HG02852 (cell line): ENCODE data around the gene IP6K1.
"Not testable (repeated sequence)": the region's sequence is repeated elsewhere in the genome, so short reads cannot be mapped to it uniquely, and the experiment has no call there.

Experiments
- ATAC-seq: cut with Tn5 transposase; IDR thresholded peaks from one replicate; pipeline ENCODE4 v1.9.1; 2021; ENCODE audit warnings: mild to moderate bottlenecking, moderate library complexity; ENCODE audit not compliant: unreplicated experiment

IP6K1 gene

DNA sequence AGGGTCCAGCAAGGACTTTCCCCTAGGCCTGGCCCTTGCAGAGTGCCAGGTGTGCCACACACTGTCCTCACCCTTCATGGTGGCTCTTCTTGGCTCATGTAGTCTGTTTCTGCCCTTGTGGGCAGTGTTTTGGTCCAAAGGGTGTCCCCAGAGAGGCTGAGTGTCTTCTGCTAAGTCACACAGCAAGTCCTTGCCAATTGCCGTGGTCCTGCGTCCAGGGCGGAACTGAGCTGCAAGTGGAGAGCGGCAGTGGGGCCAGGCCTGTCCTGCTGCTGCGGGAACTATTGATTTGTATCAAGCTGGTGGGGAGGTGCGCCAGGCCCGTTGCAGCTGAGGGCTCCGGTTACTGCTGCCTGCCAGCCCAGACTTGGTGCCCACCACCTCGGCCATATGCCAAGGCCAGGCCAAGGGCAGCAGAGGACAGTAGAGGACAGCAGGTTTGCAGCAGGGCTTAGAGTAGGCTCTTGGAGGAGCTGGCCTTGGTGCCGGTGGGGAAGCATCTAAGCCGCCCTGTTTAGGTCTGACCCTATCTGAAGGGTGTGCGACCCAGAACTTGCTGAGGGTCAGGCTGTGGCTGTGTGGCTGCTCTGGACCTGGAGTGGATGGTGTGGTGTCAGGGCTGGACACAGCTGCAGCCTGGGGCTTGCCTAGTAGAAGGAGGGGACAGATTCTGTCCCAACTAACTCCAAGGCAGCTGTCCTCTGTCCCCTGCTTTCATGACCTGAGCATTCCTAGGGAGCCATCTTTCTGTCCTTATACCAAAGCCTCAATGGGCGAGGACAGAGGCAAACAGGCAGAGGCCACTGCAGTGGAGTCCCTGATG is 71.4 kb downstream of the IP6K1 start:
- no peak for ATAC-seq

DNA sequence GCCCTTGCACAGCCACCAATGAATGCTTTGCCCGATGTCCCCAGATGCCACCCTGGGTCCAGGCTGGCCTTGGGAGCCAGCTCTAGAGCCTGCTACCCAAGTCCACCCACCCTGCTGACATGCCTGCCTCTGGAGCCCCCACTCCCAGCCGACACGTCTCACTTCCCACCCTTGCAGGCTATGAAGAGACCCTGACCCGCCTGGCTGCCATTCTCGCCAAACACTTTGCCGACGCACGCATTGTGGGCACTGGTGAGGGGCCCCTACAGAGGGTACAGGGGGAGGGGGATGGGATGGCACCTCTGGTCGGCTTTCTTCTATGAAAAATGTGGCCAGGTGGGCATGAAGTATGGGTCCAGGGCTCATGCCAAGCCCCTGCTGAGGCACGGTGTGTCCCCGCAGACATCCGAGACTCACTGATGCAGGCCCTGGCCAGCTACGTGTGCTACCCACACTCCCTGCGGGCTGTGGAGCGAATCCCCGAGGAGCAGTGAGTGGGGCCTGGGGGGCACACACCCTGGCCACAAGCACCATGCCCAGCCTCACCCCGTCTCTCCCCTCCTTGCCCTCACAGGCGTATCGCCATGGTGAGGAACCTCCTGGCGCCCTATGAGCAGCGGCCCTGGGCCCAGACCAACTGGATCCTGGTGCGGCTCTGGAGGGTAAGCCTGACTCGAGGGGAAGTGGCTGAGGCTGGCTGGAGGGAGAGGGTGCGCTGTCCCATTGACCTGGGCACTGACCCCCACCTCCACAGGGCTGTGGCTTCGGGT is 72.8 kb downstream of the IP6K1 start:
- ATAC-seq = no peak

DNA sequence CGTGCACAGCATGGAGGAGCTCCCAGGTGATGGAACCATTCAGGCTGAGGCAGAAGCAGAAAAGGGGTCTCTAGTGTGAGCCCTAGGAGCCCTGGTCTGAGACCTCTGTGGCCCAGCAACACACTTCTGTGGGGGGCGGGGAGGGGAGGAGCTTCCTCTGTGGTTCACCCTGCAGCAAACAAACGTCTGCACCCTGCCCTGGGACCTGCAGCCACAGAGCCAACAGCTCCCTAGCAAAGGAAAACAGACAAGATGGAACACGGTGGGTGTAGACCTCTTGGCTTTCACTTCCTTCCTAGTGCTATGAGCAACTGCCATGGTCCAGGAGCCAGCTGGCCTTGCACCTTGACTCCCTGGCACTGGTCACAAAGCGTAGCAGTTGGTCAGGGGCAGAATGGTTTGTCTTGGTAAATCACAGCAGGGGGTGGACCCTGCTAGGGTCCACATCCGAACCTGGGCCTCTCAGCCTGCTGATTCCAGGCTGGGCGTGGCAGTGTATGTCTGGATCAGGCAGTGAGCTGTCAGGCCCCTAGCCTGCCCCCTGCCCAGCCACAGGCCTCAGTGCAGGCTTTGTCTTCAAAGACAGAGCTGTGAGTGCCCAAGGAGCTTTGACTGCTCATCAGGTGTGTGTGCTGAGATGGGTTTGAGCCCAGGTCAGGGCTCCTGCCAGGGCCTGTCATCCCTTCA is 73.6 kb downstream of the IP6K1 start:
- no peak for ATAC-seq

DNA sequence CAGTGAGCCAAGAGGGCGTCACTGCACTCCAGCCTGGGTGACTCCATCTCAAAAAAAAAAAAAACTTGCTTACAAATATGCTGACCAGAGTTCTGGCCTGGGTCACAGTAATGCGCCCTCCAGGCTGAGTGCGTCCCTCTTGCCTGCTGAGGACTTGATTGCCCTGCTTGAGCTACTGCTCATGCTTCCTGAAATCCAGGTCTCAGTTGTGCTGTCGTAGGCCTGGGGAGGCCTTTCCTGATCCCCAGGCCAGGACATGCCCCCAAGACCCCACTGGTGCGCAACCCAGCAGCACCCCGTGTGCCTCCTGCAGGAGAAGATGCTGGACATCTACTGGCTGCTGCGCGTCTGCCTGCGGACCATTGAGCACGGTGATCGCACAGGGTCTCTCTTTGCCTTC is 74.2 kb downstream of the IP6K1 start:
- ATAC-seq = no peak

DNA sequence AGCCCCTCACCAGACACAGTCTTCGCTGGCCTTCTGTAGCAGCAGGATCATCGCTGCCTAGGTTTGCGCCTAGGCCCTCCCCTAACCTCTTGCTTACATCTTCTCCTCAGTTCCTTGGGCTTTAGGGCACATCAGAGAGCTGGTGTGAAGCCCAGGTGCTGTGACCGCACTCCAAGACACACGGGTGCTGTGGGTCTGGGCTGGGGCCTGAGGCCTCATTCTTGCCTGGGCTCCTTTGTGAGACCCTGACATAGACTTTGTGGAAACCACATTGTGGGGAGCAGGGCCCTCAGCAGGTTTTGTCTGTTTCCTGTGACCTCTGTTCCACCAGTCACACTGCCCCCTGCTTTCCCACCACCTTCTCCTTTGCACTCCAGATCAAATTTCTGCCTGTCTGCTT is 74.9 kb downstream of the IP6K1 start:
- ATAC-seq = no peak

DNA sequence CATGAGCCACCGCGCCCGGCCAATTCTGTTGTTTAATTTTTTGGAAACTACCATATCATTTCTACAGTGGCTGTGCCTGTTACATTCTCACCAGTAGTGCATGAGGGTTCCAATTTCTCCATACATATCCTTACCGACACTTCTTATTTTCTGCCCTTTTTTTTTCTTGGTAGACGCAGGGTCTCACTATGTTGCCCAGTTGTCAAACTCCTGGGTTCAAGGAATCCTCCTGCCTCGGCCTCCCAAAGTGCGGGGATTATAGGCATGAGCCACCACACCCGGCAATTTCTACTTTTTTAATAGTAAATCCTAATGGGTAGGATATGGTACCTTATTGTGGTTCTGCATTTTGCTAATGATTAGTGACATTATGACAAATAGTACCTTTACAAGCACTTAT is 76.5 kb downstream of the IP6K1 start:
- ATAC-seq = no peak

DNA sequence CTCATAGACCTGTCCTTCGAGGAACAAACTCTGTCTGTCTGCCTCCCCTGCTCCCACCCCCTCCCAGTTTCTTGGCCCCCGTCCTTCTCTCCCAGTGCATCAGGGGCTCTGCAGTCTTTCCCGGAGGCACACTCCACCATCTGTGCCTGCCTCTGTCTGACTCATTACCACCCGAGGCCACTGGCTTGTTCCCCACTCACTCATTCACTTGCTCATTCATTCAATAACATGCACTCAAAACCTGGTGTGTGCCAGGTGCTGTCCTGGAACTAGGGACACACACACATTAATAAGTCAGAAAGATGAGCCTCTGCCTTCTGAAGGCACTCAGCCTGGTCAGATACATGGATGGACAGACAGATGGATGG is 79.2 kb downstream of the IP6K1 start:
- no peak for ATAC-seq

DNA sequence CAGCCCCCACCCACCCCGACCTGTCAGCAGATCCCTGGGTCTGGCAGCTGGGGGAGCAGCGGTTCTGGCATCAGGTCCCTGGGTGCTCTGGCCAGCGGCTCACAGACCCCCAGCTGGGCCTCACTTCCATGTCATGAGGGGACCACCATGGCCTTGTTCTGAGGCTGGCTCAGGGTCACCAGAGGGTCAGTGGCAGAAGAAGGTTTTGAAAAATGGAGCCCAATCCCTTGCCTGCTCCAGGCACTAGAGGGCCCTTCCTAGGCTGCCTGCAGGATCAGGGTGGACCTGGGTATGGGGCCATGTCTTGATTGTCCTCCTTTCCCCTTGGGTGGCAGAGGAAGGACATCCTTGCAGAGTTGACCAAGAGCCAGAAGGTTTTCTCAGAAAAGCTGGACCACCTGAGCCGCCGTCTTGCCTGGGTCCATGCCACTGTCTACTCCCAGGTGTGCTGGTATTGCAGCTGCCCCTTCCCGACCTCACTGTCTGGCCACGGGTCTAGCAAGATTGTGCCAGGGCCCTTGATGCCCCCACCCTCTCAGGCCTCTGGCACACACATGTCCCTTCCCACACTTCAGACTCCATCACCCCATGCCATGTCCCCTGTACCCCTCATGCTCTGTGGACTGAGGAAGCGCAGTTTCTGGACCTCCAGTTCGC is 79.8 kb downstream of the IP6K1 start:
- ATAC-seq = no peak

DNA sequence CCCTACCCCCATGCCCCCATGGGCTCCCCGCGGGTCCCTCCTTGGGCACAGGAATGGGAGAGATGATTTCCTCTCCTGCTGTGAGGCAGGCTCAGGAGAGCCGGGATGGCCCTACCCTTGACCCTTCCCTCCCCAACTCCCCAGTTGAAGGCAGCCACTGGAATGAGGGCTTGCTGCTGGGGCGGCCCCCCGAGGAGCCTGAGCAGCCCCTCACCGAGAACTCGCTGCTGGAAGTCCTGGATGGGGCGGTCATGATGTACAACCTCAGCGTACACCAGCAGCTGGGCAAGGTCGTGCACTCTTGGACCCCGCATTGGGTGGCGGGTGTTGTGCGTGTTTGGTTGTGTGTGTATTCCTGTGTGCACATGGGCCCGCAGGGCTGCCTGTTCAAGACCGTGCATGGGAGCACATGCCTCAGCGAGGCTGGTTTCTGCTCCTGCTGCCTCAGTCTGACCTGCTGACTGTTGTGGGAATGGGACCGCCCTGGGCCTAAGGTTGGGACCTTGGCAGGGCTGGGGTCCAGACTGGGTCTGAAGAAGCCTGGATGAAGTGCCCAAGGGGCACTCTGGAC is 80.9 kb downstream of the IP6K1 start:
- no peak for ATAC-seq

DNA sequence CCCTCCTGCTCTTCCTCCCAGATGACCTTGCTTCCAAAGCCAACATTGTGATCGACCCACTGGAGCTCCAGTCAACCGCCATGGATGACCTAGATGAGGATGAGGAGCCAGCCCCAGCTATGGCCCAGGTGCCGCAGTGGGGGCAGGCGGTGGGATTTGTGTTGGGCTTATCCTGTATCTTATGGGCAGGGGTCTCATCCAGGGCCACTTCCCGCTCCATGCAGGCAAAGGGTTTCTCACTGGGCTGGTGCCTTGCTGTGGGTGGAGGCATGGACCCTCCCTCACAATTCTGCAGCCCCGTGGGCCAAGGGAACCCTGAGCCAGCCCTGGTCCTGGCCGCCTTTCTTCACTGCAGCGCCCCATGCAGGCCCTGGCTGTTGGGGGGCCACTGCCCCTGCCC is 81.7 kb downstream of the IP6K1 start:
- no peak for ATAC-seq

DNA sequence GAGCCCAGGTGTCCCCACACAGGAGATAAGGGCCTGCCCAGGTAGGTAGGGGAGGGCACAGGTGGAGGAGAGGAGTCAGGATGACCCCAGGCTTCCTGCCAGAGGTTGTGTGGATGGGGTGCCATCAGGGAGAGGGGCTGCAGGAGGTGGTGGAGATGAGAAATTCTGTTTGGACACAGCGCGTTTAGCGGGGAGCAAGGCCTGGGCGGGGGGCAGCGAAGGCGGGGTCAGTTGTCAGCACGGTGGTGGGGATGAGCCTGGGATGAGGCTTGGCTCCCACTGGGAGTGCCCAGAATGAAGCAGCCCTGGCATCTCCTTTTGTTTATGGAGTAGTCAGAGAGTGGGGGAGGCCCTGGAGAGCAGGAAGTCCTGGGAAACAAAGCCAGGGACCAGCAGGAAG is 82.4 kb downstream of the IP6K1 start:
- no peak for ATAC-seq

DNA sequence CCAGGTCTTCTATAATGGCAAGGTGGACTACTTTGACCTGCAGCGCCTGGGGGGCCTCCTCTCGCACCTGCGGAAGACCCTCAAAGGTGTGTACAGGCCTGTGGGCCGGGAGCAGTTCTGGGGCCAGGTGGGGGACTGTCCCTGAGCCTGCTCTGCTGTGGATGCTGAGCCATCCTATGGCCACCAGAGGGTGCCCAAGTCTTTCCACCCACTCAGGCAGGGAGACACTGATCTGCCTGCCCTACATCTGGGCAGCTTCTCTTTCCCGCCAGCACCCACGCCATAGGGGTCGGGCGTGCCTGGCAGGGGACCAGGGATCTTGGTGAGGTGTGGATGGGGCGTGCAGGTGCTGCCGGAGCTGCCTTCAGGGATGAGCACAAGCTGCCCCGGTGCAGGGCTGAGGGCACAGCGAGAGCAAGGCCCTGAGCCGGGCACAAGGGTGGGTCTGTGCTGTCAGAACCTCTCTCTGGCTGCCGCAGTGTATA is 82.9 kb downstream of the IP6K1 start:
- no peak for ATAC-seq

DNA sequence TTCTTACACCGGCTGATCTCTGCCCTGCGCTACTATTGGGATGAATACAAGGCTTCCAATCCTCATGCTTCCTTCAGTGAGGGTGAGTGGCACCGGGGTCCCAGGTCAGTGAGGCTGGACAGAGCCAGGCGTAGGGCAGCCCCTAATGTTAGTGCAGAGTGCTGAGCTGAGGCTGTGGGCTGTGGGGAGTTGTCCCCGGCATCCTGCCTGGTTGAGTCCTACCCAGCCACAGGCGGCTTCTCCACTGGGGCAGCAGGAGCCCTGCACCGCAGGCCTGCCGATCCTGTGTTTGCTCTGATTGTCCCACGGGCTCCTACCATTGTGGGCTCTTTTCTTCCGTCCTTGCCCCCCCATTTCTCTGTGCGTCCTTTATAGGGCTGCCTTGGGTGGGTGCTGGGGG is 83.7 kb downstream of the IP6K1 start:
- ATAC-seq = no peak

DNA sequence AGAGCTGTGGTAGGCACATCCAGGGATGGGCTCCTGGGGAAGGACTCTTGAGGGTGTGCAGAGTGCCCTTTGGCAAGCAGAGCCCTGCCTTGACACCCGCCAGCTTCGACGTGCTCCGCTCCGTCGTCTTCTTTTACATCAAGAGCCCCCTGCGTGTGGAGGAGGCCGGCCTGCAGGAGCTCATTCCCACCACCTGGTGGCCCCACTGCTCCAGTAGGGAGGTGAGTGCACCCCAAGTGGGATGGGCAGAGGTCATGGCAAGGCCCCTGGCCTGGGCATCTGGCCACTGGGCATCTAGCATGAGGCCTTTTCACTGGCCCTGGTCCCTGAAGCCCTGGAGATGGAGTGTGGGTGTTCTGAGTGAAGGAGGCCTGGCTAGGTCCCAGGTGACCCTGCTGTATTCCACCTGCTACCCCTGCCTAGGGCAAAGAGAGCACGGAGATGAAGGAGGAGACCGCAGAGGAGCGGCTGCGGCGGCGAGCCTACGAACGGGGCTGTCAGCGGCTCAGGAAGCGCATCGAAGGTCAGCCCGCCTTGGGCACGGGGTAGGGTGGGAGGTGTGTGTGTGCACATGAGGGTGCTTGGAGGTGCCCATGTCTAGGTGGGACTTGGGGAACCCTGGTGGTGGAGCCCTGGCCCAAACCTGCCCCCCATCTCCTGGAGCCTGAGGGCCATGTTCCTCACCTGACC is 84.8 kb downstream of the IP6K1 start:
- ATAC-seq = no peak

DNA sequence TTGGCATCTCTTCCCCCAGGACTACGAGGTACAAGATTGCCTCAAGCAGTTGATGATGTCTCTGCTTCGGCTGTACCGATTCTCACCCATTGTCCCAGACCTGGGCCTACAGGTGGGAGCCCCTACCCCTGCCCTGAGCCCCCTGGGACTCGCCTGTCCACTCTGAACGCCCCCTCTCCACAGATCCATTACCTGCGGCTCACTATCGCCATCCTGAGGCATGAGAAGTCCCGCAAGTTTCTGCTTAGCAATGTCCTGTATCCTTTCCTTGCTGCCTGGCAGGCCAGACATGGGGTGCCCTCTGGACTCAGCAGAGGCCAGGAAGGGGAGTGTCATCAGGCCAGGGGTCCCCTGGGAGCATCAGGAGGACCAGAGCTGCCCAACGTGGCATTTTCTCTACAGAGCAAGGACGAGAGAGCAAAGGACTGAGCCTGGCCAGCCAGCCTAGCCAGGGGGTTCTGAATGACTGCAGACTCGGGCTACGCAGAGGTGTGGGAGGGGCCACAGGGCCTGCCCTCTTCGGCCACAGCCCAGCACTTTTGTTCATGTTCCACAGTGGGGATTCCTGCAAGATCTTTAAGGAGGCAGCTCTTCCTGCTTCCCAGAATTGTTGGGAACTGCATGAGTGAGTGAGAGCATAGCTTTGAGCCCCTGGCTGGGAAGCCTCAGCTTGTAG is 85.8 kb downstream of the IP6K1 start:
- ATAC-seq = no peak

DNA sequence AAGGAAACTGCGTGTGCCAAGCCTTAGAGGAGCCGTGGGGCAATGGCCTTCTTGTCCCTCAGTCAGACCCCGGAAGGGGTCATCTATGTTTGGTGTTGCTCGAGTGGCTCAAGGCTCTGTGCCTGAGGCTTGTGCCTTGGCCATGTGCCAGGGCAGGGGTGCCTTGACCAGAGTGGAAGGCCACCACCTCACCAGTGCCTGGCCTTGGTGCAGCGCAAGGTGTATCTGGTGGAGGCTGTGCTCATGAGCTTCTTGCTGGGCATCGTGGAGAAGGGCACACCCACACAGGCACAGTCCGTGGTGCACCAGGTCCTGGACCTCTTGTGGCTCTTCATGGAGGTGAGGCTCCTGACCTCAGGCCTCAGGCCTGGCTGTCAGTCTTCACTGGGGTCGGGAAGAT is 86.3 kb downstream of the IP6K1 start:
- no peak for ATAC-seq

DNA sequence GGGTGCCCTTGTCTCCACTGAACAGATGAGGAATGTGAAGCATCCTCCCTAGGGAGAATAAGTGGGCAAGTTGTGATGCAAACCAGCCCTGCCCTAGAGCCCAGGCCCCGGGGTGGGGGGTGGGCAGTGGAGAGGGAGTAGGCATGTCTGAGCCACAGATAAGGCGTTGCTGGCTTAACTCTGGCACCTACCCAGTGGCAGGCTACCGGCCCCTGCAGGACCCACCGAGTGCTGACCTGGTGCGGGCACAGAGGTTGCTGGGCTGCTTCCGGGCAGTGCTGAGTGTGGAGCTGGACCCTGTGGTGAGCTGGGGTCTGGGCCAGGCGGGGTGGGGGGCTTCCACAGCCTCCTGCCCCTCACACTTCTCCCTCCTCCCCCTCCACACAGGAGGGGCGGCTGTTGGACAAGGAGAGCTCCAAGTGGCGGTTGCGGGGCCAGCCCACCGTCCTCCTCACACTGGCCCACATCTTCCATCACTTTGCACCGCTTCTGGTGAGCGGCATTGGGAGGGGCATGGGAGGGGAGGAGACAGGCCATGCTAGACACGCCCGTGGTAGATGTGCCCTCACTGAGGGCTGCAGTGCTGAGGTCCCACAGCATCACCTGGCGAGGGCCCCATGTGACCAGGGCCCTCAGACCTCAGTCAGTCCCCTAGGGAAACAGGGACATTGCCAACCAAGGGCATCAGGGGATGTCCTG is 86.9 kb downstream of the IP6K1 start:
- ATAC-seq = no peak

DNA sequence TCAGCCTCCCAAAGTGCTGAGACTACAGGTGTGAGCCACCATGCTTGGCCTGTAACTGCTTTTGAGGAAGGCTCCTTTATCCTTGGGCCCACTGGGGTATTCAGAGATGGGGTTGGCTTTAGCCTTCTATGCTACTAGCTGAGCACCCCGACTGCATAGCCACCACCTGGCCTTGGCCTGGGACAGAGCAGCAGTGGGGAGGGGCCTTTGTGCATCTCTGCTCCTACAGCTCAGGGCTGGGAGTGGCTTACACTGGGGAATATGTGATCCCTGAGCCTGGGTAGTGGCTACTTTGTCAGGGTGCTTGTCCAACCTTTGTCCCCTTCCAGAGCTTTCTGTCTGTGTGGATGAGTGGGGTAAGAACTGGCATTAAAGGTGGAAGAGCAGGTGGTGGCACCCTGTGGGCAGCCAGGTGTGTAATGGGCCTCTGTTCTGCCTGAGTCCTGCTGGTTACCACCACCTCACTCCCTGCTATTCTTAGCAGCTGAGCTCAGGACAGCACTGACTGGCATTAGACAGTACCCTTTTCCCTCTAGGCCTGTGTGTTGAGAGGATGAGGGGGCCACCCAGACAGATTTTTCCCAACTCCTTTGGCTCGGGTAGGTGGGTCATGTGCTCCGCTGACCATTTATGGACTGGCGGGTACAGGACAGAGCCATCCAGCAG is 90.9 kb downstream of the IP6K1 start:
- ATAC-seq = not testable (repeated sequence)
